Upper lobe of left lung (tissue), 4 donors: ENCODE results near the gene MTCL1.

Source experiments
- CTCF ChIP-seq, 6 experiments: fragments of 450-650 bp in 4 of 6; fragments of 200-600 bp in 2 of 6; sonication (generic) in 2 of 6; IDR thresholded peaks; one replicate each; pipeline ENCODE4 v1.5.1; 2016 to 2019; ENCODE audit warnings: antibody characterized with exemption in 6 of 6
- EP300 ChIP-seq, 4 donors: sonication (generic); formaldehyde crosslinking; IDR thresholded peaks; one replicate each; pipeline ENCODE4 v1.5.1; 2017; ENCODE audit warnings: antibody characterized with exemption in 4 of 4, control low read depth in 2 of 4
- POLR2A ChIP-seq, 4 donors: fragments of 450-650 bp; IDR thresholded peaks; one replicate each; pipeline ENCODE4 v1.5.1; 2016 to 2017; ENCODE audit warnings: antibody characterized with exemption in 4 of 4, mild to moderate bottlenecking in 2 of 4

GRCh38 chr18:8724452-8724851 is 19.1 kb downstream of the MTCL1 start:
- TF ChIP-seq POLR2A (IDR thresholded peaks at IDR 0.05) (no peak), CTCF (IDR thresholded peaks at IDR 0.05) (no peak), EP300 (IDR thresholded peaks at IDR 0.05) (no peak)
